ENCODE measurements around the gene SPDYE9.
"Not testable (repeated sequence)": the region's sequence is repeated elsewhere in the genome, so short reads cannot be mapped to it uniquely, and the experiment has no call there.

DNA sequence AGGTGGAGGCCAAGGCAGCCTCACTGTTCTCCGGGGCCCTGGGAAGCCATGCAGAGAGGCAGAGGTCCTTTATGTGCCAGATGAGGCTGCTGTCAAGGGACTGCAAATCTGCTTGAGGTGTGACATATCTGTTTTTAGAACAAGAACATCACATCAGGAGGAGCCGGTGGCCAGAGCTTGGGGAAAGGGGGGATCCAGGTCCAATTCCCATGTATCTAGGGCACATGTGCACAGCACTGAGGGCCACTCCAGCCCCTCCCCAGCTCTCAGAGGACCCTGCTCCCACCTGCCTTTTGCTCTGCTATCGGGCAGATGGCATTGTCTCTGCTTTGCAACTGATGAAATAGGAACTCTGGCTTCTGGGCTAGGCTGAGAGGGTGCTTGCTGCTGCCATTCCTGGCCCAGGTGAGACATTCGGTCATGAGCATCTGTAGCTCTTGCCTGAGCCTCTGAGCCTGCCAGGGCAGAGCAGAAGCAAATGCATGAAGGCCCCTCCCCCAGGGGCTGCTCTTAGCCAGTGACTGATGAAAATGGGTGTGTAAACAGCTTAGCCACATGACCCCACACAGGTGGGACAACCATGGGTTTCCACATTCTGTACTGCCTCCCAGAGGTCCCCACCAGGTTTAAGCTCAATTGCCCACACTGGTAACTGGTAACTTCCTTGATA lies 37.1 kb upstream of the SPDYE9 start:
- TF ChIP-seq, protein P1, sequence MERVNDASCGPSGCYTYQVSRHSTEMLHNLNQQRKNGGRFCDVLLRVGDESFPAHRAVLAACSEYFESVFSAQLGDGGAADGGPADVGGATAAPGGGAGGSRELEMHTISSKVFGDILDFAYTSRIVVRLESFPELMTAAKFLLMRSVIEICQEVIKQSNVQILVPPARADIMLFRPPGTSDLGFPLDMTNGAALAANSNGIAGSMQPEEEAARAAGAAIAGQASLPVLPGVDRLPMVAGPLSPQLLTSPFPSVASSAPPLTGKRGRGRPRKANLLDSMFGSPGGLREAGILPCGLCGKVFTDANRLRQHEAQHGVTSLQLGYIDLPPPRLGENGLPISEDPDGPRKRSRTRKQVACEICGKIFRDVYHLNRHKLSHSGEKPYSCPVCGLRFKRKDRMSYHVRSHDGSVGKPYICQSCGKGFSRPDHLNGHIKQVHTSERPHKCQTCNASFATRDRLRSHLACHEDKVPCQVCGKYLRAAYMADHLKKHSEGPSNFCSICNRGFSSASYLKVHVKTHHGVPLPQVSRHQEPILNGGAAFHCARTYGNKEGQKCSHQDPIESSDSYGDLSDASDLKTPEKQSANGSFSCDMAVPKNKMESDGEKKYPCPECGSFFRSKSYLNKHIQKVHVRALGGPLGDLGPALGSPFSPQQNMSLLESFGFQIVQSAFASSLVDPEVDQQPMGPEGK (CRISPR knock-in tag; IDR thresholded peaks at IDR 0.05; ENCODE audit: borderline replicate concordance): not testable (repeated sequence)
- TF ChIP-seq CSRNP3 (CRISPR knock-in tag; IDR thresholded peaks at IDR 0.05); ZNF8 (CRISPR knock-in tag; IDR thresholded peaks at IDR 0.05); ZFP30 (CRISPR knock-in tag; IDR thresholded peaks at IDR 0.05); ZNF565 (CRISPR knock-in tag; conservative IDR thresholded peaks at IDR 0.05; ENCODE audit: low read depth); OSR1 (CRISPR knock-in tag; IDR thresholded peaks at IDR 0.05); ESRRG (CRISPR knock-in tag; IDR thresholded peaks at IDR 0.05); TCF4 (CRISPR knock-in tag; IDR thresholded peaks at IDR 0.05; ENCODE audit: borderline replicate concordance): not testable (repeated sequence)
- TF ChIP-seq, protein P2, sequence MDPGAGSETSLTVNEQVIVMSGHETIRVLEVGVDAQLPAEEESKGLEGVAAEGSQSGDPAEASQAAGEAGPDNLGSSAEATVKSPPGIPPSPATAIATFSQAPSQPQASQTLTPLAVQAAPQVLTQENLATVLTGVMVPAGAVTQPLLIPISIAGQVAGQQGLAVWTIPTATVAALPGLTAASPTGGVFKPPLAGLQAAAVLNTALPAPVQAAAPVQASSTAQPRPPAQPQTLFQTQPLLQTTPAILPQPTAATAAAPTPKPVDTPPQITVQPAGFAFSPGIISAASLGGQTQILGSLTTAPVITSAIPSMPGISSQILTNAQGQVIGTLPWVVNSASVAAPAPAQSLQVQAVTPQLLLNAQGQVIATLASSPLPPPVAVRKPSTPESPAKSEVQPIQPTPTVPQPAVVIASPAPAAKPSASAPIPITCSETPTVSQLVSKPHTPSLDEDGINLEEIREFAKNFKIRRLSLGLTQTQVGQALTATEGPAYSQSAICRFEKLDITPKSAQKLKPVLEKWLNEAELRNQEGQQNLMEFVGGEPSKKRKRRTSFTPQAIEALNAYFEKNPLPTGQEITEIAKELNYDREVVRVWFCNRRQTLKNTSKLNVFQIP (CRISPR knock-in tag; IDR thresholded peaks at IDR 0.05; ENCODE audit: borderline replicate concordance, low read depth): not testable (repeated sequence)
- TF ChIP-seq, protein P3, sequence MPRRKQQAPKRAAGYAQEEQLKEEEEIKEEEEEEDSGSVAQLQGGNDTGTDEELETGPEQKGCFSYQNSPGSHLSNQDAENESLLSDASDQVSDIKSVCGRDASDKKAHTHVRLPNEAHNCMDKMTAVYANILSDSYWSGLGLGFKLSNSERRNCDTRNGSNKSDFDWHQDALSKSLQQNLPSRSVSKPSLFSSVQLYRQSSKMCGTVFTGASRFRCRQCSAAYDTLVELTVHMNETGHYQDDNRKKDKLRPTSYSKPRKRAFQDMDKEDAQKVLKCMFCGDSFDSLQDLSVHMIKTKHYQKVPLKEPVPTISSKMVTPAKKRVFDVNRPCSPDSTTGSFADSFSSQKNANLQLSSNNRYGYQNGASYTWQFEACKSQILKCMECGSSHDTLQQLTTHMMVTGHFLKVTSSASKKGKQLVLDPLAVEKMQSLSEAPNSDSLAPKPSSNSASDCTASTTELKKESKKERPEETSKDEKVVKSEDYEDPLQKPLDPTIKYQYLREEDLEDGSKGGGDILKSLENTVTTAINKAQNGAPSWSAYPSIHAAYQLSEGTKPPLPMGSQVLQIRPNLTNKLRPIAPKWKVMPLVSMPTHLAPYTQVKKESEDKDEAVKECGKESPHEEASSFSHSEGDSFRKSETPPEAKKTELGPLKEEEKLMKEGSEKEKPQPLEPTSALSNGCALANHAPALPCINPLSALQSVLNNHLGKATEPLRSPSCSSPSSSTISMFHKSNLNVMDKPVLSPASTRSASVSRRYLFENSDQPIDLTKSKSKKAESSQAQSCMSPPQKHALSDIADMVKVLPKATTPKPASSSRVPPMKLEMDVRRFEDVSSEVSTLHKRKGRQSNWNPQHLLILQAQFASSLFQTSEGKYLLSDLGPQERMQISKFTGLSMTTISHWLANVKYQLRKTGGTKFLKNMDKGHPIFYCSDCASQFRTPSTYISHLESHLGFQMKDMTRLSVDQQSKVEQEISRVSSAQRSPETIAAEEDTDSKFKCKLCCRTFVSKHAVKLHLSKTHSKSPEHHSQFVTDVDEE (CRISPR knock-in tag; IDR thresholded peaks at IDR 0.05): not testable (repeated sequence)

All from SK-N-SH treated with all-trans-retinoic acid at 6 μM for 48 hours (cell line).